Subcutaneous abdominal adipose tissue (tissue), 5 donors: ENCODE data around the gene HNRNPM.

Source experiments
- H3K27ac ChIP-seq: one replicate; pipeline ENCODE4 v1.7.0; 2013; ENCODE audit warnings: low read depth, mild to moderate bottlenecking, inconsistent platforms, low read length, moderate library complexity
- H3K27me3 ChIP-seq, 5 donors: one replicate each; pipeline ENCODE4 v1.7.0; 2013; ENCODE audit warnings: low read length in 5 of 5, inconsistent platforms in 1 of 5; ENCODE audit not compliant: control insufficient read depth in 5 of 5, insufficient read depth in 4 of 5
- H3K36me3 ChIP-seq, 5 donors: one replicate each; pipeline ENCODE4 v1.7.0; 2013; ENCODE audit warnings: low read length in 5 of 5; ENCODE audit not compliant: control insufficient read depth in 5 of 5, insufficient read depth in 5 of 5
- H3K4me1 ChIP-seq, 5 donors: one replicate each; pipeline ENCODE4 v1.7.0; 2013; ENCODE audit warnings: low read length in 5 of 5, mild to moderate bottlenecking in 3 of 5, moderate library complexity in 1 of 5; ENCODE audit not compliant: control insufficient read depth in 5 of 5, insufficient read depth in 5 of 5
- H3K4me3 ChIP-seq, 5 donors: one replicate each; pipeline ENCODE4 v1.7.0; 2013; ENCODE audit warnings: low read length in 5 of 5, low read depth in 1 of 5
- H3K9ac ChIP-seq, 5 donors: one replicate each; pipeline ENCODE4 v1.7.0; 2013; ENCODE audit warnings: low read length in 5 of 5, mild to moderate bottlenecking in 4 of 5, moderate library complexity in 3 of 5
- H3K9me3 ChIP-seq, 5 donors: one replicate each; pipeline ENCODE4 v1.7.0; 2013; ENCODE audit warnings: low read length in 5 of 5; ENCODE audit not compliant: control insufficient read depth in 5 of 5
- donor health status: healthy.
- donor health status: healthy.
- donor health status: healthy.
- donor health status: healthy.
- donor health status: healthy.

HNRNPM gene

DNA sequence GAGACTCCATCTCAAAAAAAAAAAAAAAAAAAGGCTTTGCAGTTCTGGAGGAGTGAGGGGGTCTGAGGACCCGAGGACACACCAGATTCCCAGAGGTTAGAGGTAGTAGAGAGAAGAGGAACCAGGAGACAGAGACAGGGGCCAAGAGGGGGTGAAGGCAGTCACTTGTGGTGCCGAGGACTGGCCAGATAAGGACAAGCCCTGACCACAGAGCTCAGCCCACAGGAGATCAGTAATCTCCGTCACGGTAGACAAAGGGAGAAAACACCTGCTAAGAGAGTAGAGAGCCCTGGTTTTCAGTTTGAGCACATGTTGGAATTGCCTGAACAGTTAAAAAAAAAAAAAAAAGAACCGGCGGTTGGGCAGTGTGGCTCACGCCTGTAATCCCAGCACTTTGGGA, 59.4 kb downstream of the HNRNPM start:
- peaks cover 0 to 26% (median 22%) of the 10 kb centered on the region in 5 donors for H3K4me1 ChIP-seq
- peaks cover 0 to 2% (median 0%) of the 10 kb centered on the region in 5 donors for H3K36me3 ChIP-seq
- no peak overlapping the region for H3K9ac ChIP-seq
- no peaks in the 10 kb centered on the region for H3K27me3 ChIP-seq
- no peaks in the 10 kb centered on the region for H3K9me3 ChIP-seq
- H3K4me3 ChIP-seq = no peak overlapping the region
- no peak overlapping the region for H3K27ac ChIP-seq

DNA sequence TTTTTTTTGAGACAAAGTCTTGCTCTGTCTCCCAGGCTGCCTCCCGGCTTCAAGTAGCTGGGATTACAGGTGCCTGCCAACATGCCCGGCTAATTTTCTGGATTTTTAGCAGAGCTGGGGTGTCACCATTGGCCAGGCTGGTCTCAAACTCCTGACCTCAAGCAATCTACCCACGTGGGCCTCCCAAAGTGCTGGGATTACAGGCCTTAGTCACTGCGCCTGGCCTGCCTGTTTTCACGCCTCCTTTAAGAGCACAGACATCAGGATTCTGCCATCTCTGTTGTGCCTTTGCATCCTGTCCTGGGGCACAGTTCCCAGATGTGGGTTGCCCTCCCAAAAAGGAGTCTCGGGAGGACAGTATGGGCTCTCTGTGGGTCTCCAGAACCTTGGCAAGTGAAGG, 60.1 kb downstream of the HNRNPM start:
- H3K9me3 ChIP-seq = no peaks in the 10 kb centered on the region
- no peak overlapping the region for H3K9ac ChIP-seq
- H3K4me3 ChIP-seq = no peak overlapping the region
- peaks cover 0 to 26% (median 22%) of the 10 kb centered on the region in 5 donors for H3K4me1 ChIP-seq
- H3K36me3 ChIP-seq = peaks cover 0 to 2% (median 0%) of the 10 kb centered on the region in 5 donors
- H3K27me3 ChIP-seq = no peaks in the 10 kb centered on the region
- H3K27ac ChIP-seq = no peak overlapping the region

DNA sequence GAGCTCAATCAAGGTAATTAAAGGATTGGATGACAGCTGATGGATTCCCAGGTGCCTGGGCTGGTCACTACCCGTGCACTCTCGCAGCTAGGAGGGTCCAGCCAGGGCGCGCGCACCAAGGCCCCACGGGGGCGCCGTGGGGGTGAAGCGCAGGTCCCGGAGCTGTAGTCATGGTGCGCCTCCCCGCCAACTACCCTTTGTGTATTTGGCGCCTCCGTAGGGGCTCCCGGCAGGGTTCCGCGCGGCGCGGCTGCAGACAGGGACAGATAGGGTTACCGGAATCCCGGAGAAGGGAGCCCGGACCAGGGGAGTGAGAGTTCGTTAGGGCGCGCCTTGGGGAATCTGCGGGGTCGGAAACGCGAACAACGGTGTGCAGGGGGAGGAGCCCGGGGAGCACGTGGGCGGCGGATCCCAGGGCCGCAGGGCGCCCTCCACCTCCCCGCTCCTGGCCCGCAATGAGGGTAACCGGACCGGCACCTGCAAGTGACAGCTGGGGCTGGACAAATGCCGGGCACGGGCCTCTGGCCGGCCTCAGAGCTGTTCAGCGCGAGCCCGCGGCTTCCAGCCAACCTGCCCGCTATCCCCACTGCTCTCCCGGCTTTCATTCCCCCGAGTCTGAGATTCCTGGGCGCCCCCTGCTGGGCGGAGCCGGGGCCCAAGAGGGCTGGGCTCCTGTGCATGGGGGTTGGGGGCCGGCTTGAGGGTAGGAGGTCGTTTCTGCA, 61.1 kb downstream of the HNRNPM start:
- Histone ChIP-seq H3K4me1 (peaks cover 0 to 20% (median 16%) of the 10 kb centered on the region in 5 donors), H3K27me3 (no peaks in the 10 kb centered on the region), H3K9me3 (no peaks in the 10 kb centered on the region), H3K36me3 (peaks cover 0 to 5% (median 0%) of the 10 kb centered on the region in 5 donors), H3K4me3 (peak overlapping the region in 4 of 5 donors; percentile 59 to 78 (median 72)), H3K27ac (no peak overlapping the region), H3K9ac (peak overlapping the region in 4 of 5 donors; percentile 63 to 72 (median 70))

DNA sequence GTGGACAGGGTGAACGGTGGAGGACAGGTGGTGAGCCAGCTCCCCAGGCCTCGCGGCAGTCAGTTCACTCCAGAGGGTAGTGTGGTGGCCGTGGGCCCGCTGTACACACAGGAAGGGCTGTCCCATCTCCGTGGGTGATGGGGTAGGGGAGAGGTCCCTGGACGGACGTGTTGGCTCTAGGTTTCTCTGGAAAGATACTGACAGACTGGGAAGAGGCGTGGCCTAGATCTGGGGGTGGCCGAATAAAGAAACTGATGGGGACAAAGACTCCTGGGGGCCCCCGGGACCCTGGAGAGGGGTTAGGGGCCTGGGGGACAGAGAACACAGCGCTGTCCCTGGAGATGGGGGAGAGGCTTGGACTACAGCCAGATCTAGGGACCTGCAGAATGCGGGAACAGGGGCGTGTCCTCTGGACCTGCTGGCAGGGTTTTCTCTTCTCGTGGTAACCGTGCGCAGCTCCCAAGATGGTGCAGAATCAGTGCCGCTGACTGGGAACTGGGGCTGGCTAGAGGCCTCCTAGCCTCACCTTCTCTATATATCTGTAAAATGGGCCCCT, 61.7 kb downstream of the HNRNPM start:
- no peak overlapping the region for H3K27ac ChIP-seq
- peaks cover 0 to 20% (median 16%) of the 10 kb centered on the region in 5 donors for H3K4me1 ChIP-seq
- H3K27me3 ChIP-seq = no peaks in the 10 kb centered on the region
- H3K9me3 ChIP-seq = no peaks in the 10 kb centered on the region
- peaks cover 0 to 11% (median 2%) of the 10 kb centered on the region in 5 donors for H3K36me3 ChIP-seq
- peak overlapping the region in 4 of 5 donors; percentile 63 to 72 (median 70) for H3K9ac ChIP-seq
- H3K4me3 ChIP-seq = peak overlapping the region in 4 of 5 donors; percentile 59 to 78 (median 72)

DNA sequence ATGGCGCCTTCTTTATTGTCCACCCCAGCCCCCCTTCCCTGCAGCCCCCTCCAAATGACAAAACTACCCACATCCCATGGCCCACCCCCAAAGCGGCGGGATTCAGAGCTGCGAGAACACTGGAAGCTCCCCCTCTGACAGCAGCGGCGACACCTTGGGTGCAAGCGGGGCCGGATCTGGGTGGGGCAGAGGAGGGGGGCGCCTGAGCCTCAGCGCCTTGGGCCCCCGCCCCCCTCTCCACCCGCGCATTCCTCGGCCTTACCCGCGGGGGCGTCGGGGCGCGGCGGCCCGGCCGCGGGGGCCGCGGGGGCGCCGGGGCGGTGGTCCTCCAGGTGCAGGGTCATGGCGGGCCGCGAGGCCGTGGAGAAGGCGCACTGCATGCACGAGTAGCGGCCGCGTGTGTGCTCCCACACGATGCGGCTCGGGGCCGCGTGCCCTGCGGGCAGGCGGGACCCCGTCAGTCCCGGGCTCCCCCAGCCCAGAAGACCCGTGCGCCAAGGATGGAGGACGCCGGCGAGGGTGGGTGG, 65.9 kb downstream of the HNRNPM start:
- Histone ChIP-seq H3K4me3 (no peak overlapping the region), H3K9ac (no peak overlapping the region), H3K27me3 (no peaks in the 10 kb centered on the region), H3K27ac (no peak overlapping the region), H3K36me3 (peaks cover 0 to 15% (median 2%) of the 10 kb centered on the region in 5 donors), H3K9me3 (no peaks in the 10 kb centered on the region), H3K4me1 (peaks cover 4 to 40% (median 32%) of the 10 kb centered on the region in 5 donors)

DNA sequence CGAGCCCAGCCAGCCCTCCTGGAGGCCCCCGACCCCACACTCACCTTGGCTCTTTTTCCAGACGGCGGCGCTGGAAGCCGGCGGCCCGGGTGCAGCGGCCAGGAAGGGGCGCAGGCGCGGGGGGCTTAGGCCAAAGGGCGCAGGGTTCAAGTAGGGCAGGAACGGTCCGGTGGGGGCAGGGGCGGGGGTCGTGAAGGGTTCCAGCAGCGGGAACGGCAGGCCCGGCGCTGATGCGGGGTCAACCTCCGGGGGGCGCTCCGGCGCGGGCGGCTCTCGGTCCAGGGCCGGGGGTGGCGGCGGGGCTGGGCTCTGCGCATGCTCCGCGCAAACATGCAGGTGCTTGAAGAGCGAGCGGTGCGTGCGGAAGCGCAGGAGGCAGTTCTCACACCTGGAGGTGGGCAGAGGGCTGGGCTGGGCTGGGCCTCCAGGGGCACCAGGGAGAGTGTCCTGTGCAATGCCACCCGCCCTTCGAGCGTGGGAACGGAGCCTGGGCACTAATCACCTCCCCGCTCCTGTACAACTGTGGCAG, 66.9 kb downstream of the HNRNPM start:
- no peak overlapping the region for H3K4me3 ChIP-seq
- peaks cover 4 to 30% (median 23%) of the 10 kb centered on the region in 5 donors for H3K4me1 ChIP-seq
- no peaks in the 10 kb centered on the region for H3K27me3 ChIP-seq
- H3K9me3 ChIP-seq = no peaks in the 10 kb centered on the region
- H3K27ac ChIP-seq = no peak overlapping the region
- H3K36me3 ChIP-seq = peaks cover 0 to 15% (median 2%) of the 10 kb centered on the region in 5 donors
- no peak overlapping the region for H3K9ac ChIP-seq

DNA sequence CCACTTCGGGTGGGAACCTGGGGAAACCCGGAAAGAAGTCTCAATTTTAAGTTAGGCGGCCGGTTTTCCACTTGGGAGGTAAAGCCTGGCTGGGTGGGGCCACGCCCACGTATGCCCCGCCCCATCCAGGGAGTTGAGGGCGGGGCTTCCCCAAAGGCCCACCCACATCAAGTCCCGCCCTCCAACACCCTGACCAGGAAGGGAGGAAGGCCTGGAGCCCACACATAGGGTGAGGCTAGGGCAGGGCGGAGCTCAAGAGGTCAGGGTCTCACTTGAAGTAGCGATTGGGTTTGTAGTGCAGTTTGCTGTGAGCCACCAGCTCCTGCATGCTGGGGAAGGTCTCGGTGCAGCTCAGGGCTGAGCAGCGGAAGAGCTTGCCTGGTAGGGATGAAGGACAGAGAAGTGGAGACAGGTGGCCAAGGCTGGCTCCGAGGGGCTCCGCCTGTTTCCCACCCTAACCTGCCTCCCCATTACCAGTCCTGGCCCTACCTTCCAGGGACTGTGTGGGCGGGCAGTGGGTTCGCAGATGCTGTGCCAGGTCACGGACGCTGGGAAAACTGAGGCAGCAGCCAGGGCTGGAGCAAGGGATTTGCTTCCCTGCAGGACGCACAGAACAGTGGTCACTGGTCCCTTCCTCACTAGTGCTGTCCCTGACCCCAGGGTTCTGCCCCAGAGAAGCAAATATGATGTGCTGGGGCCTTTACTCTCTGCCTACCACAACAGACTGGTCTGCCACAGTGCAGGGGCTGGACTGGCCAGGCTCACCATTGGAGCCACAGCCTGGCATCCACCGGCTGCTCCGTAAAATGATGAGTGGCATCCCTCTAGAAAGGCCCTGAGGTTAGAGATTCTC, 67.6 kb downstream of the HNRNPM start:
- Histone ChIP-seq H3K27ac (no peak overlapping the region), H3K9ac (peak overlapping the region in 1 of 5 donors; percentile 88), H3K27me3 (no peaks in the 10 kb centered on the region), H3K4me3 (peak overlapping the region in 1 of 5 donors; percentile 86), H3K9me3 (no peaks in the 10 kb centered on the region), H3K36me3 (peaks cover 0 to 15% (median 2%) of the 10 kb centered on the region in 5 donors), H3K4me1 (peaks cover 4 to 29% (median 23%) of the 10 kb centered on the region in 5 donors)

DNA sequence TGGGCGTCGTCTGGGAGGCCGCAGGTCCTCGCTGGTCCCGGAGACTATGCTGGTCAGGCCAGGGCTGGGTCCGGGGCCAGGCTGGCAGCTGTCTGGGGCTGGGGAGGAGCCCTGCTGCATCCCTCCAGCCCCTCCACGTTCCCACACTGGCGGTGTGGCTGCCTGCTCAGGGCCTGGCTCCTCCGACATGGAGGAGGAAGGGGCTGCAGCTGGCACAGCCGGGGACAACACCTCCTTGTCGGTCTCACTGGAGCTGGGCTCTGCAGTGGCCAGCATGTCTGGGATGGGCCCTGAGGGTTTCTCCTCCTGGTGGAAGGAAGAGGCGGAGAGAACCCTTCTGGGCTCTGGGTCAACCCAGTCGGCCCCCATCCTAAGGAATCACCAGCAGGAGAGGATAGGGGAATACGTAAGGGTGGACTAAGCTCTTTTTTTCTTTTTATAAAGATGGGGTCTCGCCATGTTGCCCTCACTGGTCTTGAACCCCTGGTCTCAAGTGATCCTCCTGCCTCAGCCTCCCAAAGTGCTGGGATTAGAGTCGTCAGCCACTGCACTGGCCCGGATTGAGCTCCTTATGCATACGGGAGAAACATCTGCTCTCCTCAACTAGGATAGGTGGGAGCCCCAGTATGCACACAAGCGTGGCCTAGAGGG, 68.4 kb downstream of the HNRNPM start:
- Histone ChIP-seq H3K4me1 (peaks cover 10 to 37% (median 31%) of the 10 kb centered on the region in 5 donors), H3K27me3 (no peaks in the 10 kb centered on the region)

More for the DNA sequence above, 68.4 kb downstream of the HNRNPM start:
- H3K36me3 ChIP-seq = peaks cover 0 to 15% (median 0%) of the 10 kb centered on the region in 5 donors
- H3K9me3 ChIP-seq = no peaks in the 10 kb centered on the region
- peak overlapping the region; percentile 80 for H3K27ac ChIP-seq
- peak overlapping the region; percentile 61 to 86 (median 79) for H3K4me3 ChIP-seq
- H3K9ac ChIP-seq = peak overlapping the region in 4 of 5 donors; percentile 76 to 97 (median 85)
